COR-L47 (cell line): ENCODE measurements around the gene LGALS9.
"Not testable (repeated sequence)": the region's sequence is repeated elsewhere in the genome, so short reads cannot be mapped to it uniquely, and the experiment has no call there.

Experiments used
- DNase-seq: peaks from one replicate; lab custom pipeline; 2025; lab: John Stamatoyannopoulos, UW

Gene LGALS9

GRCh38 chr17:27629260-27629659, 1.7 kb upstream of the LGALS9 start:
- DNase-seq = not testable (repeated sequence)

DNA sequence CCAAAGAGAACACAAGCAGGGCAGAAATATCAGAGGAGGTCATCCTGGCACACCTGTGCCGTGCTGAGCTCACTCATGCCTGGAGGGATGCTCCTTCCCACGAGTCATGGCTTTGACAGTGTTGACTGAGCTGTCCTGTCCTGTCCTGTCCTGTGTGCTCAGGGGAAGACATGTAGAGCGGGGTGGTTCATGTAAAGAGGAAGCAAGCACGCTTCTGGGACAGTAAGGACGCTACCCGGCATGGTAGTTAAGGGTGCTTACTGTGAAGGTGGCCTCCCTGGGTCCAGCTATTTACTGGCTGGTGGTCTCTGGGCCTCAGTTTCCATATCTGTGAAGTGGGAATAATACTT, 398 bp downstream of the LGALS9 start:
- no peak for DNase-seq

- DNase-seq = no peak
Observed at GRCh38 chr17:27631897-27632725, 1.1 kb downstream of the LGALS9 start.

DNA sequence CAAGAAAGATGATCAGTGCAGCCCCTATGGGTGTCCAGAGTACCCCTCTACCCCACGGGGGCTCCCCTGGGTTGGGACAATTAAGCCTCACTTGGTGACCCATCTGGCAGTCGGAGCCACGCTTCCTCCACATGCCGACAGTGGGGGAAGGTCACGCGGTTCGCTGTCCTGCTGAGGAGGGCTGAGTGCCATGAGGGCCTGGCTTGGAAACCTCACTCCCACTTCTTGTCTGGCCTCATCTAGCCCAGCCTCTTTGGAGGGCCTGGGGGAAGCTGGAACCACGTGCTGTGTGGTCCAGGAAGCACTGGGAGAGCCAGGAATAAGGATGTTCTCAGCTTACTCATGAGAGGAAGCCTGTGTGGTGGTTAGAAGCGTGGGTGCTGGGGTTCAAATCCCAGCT, 1.8 kb downstream of the LGALS9 start:
- not testable (repeated sequence) for DNase-seq

GRCh38 chr17:27633312-27634025, 2.5 kb downstream of the LGALS9 start:
- no peak for DNase-seq

DNA sequence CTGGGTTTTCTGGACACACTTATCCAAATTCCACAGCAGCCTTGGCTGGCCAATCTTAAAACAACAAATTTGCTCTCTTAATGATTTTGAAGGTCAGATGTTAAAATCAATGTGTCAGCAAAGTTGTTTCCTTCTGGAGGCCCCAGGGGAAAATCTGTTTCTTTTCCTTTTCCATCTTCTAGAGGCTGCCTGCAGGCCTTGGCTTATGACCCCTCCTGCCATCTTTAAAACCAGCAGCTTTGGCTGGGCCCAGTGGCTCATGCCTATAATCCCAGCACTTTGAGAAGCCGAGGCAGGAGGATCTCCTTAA, 3.0 kb downstream of the LGALS9 start:
- no peak for DNase-seq

DNA sequence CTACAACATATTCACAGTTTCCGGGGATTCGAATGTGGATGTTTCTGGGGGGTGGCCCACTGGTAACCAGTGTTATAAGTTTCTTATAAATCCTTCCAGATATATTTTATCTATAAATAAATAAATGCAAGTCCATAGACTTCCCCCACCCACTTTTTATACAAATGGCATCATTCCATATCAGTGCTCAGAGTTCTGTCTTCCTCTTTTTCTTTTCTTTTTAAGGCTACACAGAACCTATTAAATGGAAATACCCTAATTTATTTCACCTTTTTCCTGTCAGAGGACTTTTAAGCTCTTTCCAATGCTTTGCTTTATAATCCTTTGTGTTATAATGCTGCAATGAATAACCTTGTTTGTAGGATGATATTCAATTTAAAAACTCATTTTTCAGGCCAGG, 3.8 kb downstream of the LGALS9 start:
- DNase-seq = no peak

DNA sequence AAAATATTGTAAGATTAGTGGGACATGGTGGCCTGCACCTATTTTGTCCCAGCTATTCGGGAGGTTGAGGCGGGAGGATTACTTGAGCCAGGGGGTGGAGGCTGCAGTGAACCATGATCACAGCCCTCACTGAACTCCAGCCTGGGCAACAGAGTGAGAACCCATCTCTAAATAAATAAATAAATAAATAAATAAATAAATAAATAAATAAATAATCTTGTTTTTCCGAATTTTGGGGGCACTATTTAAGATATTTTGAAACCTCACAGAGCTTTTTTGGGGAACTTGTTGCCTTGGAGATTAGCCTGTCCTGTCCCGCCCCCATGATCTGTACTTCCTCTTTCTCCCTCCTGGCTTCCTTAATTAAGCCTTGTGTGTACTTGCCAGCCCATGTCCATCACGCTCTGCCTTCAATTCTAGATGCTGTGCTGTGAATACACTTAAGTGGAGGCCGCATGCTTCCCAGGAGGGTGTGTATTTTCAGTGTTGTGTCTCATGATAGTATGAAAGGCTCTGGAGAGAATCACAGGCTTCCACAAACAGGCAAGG, 4.4 kb downstream of the LGALS9 start:
- no peak for DNase-seq

DNA sequence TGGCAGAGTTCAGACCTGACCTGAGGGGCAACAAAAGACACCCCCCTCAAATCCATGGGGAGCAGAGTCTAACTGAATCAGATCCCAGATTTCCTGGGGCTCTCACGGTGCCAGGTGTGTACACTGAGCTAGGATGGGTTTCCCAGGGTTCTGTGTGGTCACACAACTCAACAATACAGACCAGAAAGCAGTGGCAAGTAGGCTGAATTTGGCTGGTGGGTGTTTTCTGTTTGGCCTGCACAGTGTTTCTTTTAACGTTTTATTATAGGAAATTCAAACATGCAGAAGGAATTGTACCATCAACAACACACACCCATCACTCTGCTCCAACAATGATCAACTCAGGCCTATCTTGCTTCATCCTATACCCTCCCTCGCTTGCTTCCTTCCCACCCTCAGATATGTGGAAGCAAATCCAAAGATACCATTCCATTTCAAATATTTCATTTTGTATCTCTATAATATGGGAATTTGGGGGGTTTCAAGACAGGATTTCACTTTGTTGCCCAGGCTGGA, 5.1 kb downstream of the LGALS9 start:
- DNase-seq = not testable (repeated sequence)

- DNase-seq = not testable (repeated sequence)
Observed at GRCh38 chr17:27637818-27638217, 6.8 kb downstream of the LGALS9 start.

- not testable (repeated sequence) for DNase-seq
Observed at GRCh38 chr17:27638415-27638914, 7.5 kb downstream of the LGALS9 start.

GRCh38 chr17:27640790-27641189, 9.8 kb downstream of the LGALS9 start:
- no peak for DNase-seq

DNA sequence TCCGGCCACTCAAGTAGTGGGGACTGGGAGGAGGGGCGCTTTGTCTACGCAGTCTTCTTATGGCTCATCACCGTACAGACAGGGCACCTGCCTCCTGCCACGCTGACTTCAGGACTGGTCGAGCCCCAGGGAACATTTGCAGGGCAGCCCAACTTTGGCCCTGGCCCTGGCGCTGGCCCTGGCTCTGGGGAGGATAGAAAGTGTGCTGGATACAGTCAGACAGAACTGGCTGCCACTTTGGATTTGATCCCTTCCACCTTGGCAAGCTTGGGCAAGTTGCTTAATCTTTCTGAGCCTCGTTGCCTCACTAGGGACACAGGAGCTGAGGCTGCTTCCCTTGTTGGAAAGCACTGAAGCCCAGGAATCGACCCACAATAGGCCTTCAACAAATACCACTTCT, 13.6 kb downstream of the LGALS9 start:
- no peak for DNase-seq

DNA sequence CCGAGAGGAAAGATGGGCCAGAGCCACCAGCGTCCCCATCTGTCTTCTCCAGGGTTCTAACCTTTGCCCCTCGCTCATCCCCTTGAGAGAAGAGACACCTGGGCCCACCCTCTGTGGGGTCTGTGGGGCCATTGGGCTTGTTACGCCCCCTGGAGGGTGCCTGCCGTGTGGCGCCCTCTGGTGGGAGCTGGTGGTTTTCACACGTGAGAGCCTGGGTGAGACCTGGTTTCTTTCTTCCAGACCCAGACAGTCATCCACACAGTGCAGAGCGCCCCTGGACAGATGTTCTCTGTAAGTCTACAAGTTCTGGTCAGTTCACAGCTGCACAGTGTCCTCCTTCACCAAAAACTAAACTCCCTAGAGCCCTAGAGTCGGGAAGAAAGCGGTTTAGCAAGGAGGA, 14.6 kb downstream of the LGALS9 start:
- not testable (repeated sequence) for DNase-seq

DNA sequence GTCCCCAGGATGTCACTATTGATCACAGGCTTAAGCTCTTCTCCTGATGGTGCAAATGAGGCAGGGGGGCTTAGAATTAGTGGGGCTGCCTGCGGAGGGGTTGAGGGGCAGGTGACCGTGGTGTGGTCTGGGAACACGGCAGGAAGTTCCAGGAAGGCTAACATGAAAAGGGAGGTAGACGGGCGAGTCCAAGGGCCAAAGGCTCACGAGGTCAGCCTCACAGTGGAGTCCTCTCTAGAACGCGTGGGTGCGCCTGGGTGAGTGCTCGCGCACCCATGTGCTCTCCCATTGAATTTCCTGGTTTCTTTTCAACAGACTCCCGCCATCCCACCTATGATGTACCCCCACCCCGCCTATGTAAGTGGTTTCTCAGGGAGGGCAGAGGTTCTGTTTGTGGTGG, 15.2 kb downstream of the LGALS9 start:
- no peak for DNase-seq

- DNase-seq = no peak
Observed at GRCh38 chr17:27647765-27648164, 16.8 kb downstream of the LGALS9 start.

- not testable (repeated sequence) for DNase-seq
Observed at GRCh38 chr17:27649111-27649571, 18.2 kb downstream of the LGALS9 start.

DNA sequence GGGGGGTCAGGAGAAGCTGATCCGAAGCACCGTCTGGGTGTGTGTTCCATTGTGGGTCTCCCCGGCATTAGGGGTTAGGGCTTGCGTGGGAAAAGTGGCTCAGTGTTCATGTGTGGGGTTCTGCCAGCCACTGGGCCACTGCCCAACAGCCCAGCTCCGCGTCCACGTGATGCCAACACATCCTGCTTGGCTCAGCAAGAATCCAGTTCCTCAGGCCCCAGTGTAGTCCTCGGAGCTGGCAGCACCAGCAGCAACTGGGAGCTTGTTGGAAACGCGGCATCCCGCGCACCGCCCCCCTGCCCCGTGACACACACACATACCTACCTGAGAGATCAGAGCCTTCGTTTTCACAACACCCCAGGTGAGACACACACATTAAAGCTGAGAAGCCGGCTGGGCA, 18.9 kb downstream of the LGALS9 start:
- DNase-seq = no peak

DNA sequence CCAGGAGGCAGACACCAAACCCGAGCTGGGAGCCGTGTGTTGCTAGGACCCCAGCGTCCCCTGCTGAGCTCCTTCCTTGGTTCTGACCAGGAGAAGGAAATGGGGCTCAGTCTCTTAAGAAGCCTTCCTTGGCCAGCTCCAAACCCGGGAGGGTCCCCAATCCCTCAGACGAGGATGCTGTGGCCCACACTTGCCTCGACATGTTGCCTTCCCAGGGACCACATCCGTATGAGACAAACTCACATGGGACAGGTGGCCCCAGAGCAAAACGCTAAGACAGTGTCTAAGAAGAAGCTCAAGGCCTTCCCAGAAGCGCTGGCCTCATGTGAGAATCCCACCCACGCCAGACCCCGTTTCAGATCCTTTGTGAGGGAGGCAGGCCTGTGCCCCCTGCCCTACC, 19.8 kb downstream of the LGALS9 start:
- no peak for DNase-seq

DNA sequence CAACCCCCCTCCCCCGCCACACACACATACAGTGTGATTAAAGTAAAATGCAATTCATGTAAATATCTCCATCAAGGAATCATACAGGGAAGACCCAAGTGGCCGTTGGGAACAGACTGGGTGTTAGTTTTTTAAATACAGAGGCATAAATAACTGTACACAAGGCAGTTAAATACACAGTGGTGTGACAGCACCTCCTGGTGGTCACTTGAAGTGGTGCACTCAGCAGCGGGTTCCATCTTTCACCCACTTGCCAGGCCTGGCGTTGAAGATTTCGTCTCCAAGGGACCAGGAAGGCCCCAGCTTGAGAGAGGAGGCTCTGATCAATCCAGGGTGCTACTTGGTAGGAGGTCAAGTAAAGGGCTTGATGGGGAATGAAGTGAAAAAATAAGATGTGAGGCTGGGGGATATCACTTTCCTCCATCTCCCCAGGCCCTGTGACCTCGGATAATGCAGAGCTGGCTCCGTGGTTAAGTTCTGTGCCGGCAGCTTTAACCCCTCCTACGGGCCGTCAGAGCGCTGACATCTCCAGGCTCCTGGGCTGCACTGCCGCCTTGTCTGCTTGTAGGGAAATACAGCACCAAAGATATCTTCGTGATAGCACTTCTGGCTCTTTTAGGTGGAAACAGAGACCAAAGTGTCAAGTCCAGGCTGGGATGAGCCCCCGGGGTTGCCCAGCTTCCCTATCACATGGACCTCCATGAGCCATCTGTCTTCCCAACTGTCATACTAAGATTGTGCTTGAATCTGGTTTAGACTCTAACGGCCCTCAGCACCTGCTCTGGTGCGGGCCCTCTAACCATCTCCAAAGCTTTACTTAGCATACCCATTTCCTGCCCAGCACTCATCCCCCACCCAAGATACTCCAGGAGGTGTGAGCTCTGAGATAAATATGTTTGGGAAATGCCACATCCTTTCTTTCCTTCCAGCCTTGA, 20.7 kb downstream of the LGALS9 start:
- DNase-seq = no peak

- not testable (repeated sequence) for DNase-seq
Observed at GRCh38 chr17:27653449-27653971, 22.5 kb downstream of the LGALS9 start.
